ENCODE results near the gene ELOVL2. TPM values are rescaled to one million over a fixed set of nuclear protein-coding genes. Genes with fewer than 3 reads are reported as not detected.

The ELOVL2 gene
- total RNA-seq, 2 donors from 2014 or later: 0.41 to 0.78 TPM

GRCh38 chr6:10962673-10963072 is 81.4 kb downstream of the ELOVL2 start:
- H3K27me3 ChIP-seq (replicated peaks; ENCODE audit: insufficient read depth): no peaks in the 10 kb centered on the region
- no peak for ATAC-seq (ENCODE audit: insufficient number of reproducible peaks, low FRiP score, low read depth)
- peaks cover 6% of the 10 kb centered on the region for H3K9me3 ChIP-seq
- no peak overlapping the region for H3K4me3 ChIP-seq
- no peak overlapping the region for H3K27ac ChIP-seq
- TF ChIP-seq CTCF (IDR thresholded peaks at IDR 0.05): no peak
- no peak for DNase-seq (ENCODE audit: low spot score)
- no peaks in the 10 kb centered on the region for H3K4me1 ChIP-seq (ENCODE audit: control insufficient read depth in 1 of 2, low read depth in 2 of 2)
- no peaks in the 10 kb centered on the region for H3K36me3 ChIP-seq

GRCh38 chr6:10961837-10962236 is 82.3 kb downstream of the ELOVL2 start:
- no peaks in the 10 kb centered on the region for H3K4me1 ChIP-seq (ENCODE audit: control insufficient read depth in 1 of 2, low read depth in 2 of 2)
- no peak overlapping the region for H3K27ac ChIP-seq
- no peak for DNase-seq (ENCODE audit: low spot score)
- H3K4me3 ChIP-seq: no peak overlapping the region
- no peaks in the 10 kb centered on the region for H3K36me3 ChIP-seq
- no peaks in the 10 kb centered on the region for H3K27me3 ChIP-seq (replicated peaks; ENCODE audit: insufficient read depth)
- no peak for ATAC-seq (ENCODE audit: insufficient number of reproducible peaks, low FRiP score, low read depth)
- TF ChIP-seq CTCF (IDR thresholded peaks at IDR 0.05): no peak
- peaks cover 6% of the 10 kb centered on the region for H3K9me3 ChIP-seq

GRCh38 chr6:10960171-10960570 is 83.9 kb downstream of the ELOVL2 start:
- H3K4me1 ChIP-seq (ENCODE audit: control insufficient read depth in 1 of 2, low read depth in 2 of 2): no peaks in the 10 kb centered on the region
- no peaks in the 10 kb centered on the region for H3K36me3 ChIP-seq
- TF ChIP-seq CTCF (IDR thresholded peaks at IDR 0.05): no peak
- H3K27ac ChIP-seq: no peak overlapping the region
- ATAC-seq (ENCODE audit: insufficient number of reproducible peaks, low FRiP score, low read depth) (no peak), DNase-seq (ENCODE audit: low spot score) (no peak)
- no peak overlapping the region for H3K4me3 ChIP-seq
- no peaks in the 10 kb centered on the region for H3K27me3 ChIP-seq (replicated peaks; ENCODE audit: insufficient read depth)
- H3K9me3 ChIP-seq: no peaks in the 10 kb centered on the region

- no peaks in the 10 kb centered on the region for H3K27me3 ChIP-seq (replicated peaks; ENCODE audit: insufficient read depth)
- no peak overlapping the region for H3K4me3 ChIP-seq
- no peak for TF ChIP-seq CTCF (IDR thresholded peaks at IDR 0.05)
- H3K27ac ChIP-seq: no peak overlapping the region
- no peaks in the 10 kb centered on the region for H3K36me3 ChIP-seq
- ATAC-seq (ENCODE audit: insufficient number of reproducible peaks, low FRiP score, low read depth) (no peak), DNase-seq (ENCODE audit: low spot score) (no peak)
- H3K4me1 ChIP-seq (ENCODE audit: control insufficient read depth in 1 of 2, low read depth in 2 of 2): no peaks in the 10 kb centered on the region
- H3K9me3 ChIP-seq: no peaks in the 10 kb centered on the region
Measured at GRCh38 chr6:10957414-10957886, 86.7 kb downstream of the ELOVL2 start.

- H3K27ac ChIP-seq: no peak overlapping the region
- H3K4me3 ChIP-seq: no peak overlapping the region
- H3K27me3 ChIP-seq (replicated peaks; ENCODE audit: insufficient read depth): no peaks in the 10 kb centered on the region
- ATAC-seq (ENCODE audit: insufficient number of reproducible peaks, low FRiP score, low read depth): no peak
- H3K4me1 ChIP-seq (ENCODE audit: control insufficient read depth in 1 of 2, low read depth in 2 of 2): no peaks in the 10 kb centered on the region
- TF ChIP-seq CTCF (IDR thresholded peaks at IDR 0.05): no peak
- H3K36me3 ChIP-seq: no peaks in the 10 kb centered on the region
- DNase-seq (ENCODE audit: low spot score): no peak
- H3K9me3 ChIP-seq: no peaks in the 10 kb centered on the region
Measured at GRCh38 chr6:10956776-10957175, 87.3 kb downstream of the ELOVL2 start.

All from thoracic aorta (tissue), 2 donors.